Measurements from ENCODE around the gene COG7.
"Not testable (repeated sequence)": the region's sequence is repeated elsewhere in the genome, so short reads cannot be mapped to it uniquely, and the experiment has no call there.

The COG7 gene

GRCh38 chr16:23410176-23410575 is 42.8 kb downstream of the COG7 start:
- no peak for DNase-seq (ENCODE audit: low read depth, low spot score)

- DNase-seq (ENCODE audit: low read depth, low spot score): no peak
These were observed 43.5 kb downstream of the COG7 start for GRCh38 chr16:23409522-23409921.

GRCh38 chr16:23408823-23409298 is 44.1 kb downstream of the COG7 start:
- DNase-seq (ENCODE audit: low read depth, low spot score): no peak

GRCh38 chr16:23408242-23408822 is 44.7 kb downstream of the COG7 start:
- no peak for DNase-seq (ENCODE audit: low read depth, low spot score)

- no peak for DNase-seq (ENCODE audit: low read depth, low spot score)
These were observed 45.4 kb downstream of the COG7 start for GRCh38 chr16:23407436-23408127.

GRCh38 chr16:23406546-23407240 is 46.3 kb downstream of the COG7 start:
- no peak for DNase-seq (ENCODE audit: low read depth, low spot score)

- no peak for DNase-seq (ENCODE audit: low read depth, low spot score)
These were observed 47.0 kb downstream of the COG7 start for GRCh38 chr16:23406024-23406423.

GRCh38 chr16:23403547-23403946 is 49.4 kb downstream of the COG7 start:
- DNase-seq (ENCODE audit: low read depth, low spot score): no peak

GRCh38 chr16:23402100-23402499 is 50.9 kb downstream of the COG7 start:
- no peak for DNase-seq (ENCODE audit: low read depth, low spot score)

- no peak for DNase-seq (ENCODE audit: low read depth, low spot score)
These were observed 51.9 kb downstream of the COG7 start for GRCh38 chr16:23401139-23401538.

- DNase-seq (ENCODE audit: low read depth, low spot score): not testable (repeated sequence)
These were observed 52.5 kb downstream of the COG7 start for GRCh38 chr16:23400447-23400846.

GRCh38 chr16:23398987-23399805 is 53.8 kb downstream of the COG7 start:
- peak; percentile 78 for DNase-seq (ENCODE audit: low read depth, low spot score)

GRCh38 chr16:23397464-23397863 is 55.5 kb downstream of the COG7 start:
- DNase-seq (ENCODE audit: low read depth, low spot score): no peak

GRCh38 chr16:23395732-23396131 is 57.3 kb downstream of the COG7 start:
- no peak for DNase-seq (ENCODE audit: low read depth, low spot score)

GRCh38 chr16:23394141-23394831 is 58.7 kb downstream of the COG7 start:
- no peak for DNase-seq (ENCODE audit: low read depth, low spot score)

GRCh38 chr16:23392223-23392600 is 60.8 kb downstream of the COG7 start:
- no peak for DNase-seq (ENCODE audit: low read depth, low spot score)

- no peak for DNase-seq (ENCODE audit: low read depth, low spot score)
These were observed 61.4 kb downstream of the COG7 start for GRCh38 chr16:23391381-23392222.

- not testable (repeated sequence) for DNase-seq (ENCODE audit: low read depth, low spot score)
These were observed 63.1 kb downstream of the COG7 start for GRCh38 chr16:23389936-23390335.

- DNase-seq (ENCODE audit: low read depth, low spot score): no peak
These were observed 63.8 kb downstream of the COG7 start for GRCh38 chr16:23389201-23389600.

- no peak for DNase-seq (ENCODE audit: low read depth, low spot score)
These were observed 64.2 kb downstream of the COG7 start for GRCh38 chr16:23388786-23389185.

Measured in iPS DF 19.7 (cell line).